WTC11 (cell line): ENCODE data around the gene CLIC3. TPM values are rescaled to one million over a fixed set of nuclear protein-coding genes. Genes with fewer than 3 reads are reported as not detected.
A peak's percentile ranks its signal among the peaks of the same experiment; 100 is the strongest.

ENCODE experiments used
- ATAC-seq: fragments of 200-7000 bp; cut with Tn5 transposase; 2 replicates; pipeline ENCODE4 v1.10.0; 2021; ENCODE audit warnings: mild to moderate bottlenecking, moderate library complexity
- CTCF ChIA-PET: fragments of 300-600 bp; sonication (Branson Sonifier 250); formaldehyde crosslinking; loops from one replicate; lab custom pipeline; 2021; ENCODE audit warnings: antibody characterized with exemption; lab: Charles Lee
- POLR2A ChIA-PET: fragments of 350-600 bp; sonication (Branson Sonifier 250); formaldehyde crosslinking; loops from one replicate; lab custom pipeline; 2021; ENCODE audit warnings: antibody characterized with exemption; lab: Charles Lee
- DNase-seq: peaks from one replicate; pipeline ENCODE4 v3.0.0; 2021; ENCODE audit warnings: low spot score
- H3K27ac Mint-ChIP-seq: 2 replicates; pipeline ENCODE4 v1.8.0; 2021; ENCODE audit warnings: mixed read lengths
- H3K27me3 Mint-ChIP-seq: 2 replicates; pipeline ENCODE4 v1.8.0; 2021; ENCODE audit warnings: low read depth, mild to moderate bottlenecking, moderate library complexity, mixed read lengths
- H3K36me3 Mint-ChIP-seq: 2 replicates; pipeline ENCODE4 v1.8.0; 2021; ENCODE audit warnings: mixed read lengths
- H3K4me1 Mint-ChIP-seq: 2 replicates; pipeline ENCODE4 v1.8.0; 2022; ENCODE audit warnings: mixed read lengths
- H3K4me3 Mint-ChIP-seq: 2 replicates; pipeline ENCODE4 v1.8.0; 2021; ENCODE audit warnings: mild to moderate bottlenecking, moderate library complexity, mixed read lengths
- H3K9me3 Mint-ChIP-seq: 2 replicates; pipeline ENCODE4 v1.8.0; 2021; ENCODE audit warnings: mixed read lengths
- GABPB1 ChIP-seq: sonication (generic); formaldehyde crosslinking; IDR thresholded peaks from 2 replicates; pipeline ENCODE4 v1.8.1; 2023; ENCODE audit warnings: mild to moderate bottlenecking, missing genetic modification reagents
- GTF2I ChIP-seq: fragments of 250-450 bp; sonication (Bioruptor Pico); conservative IDR thresholded peaks from 2 replicates; pipeline ENCODE4 v1.4.0; 2021; ENCODE audit warnings: mild to moderate bottlenecking
- KAT7 ChIP-seq: sonication (generic); formaldehyde crosslinking; IDR thresholded peaks from 2 replicates; pipeline ENCODE4 v1.8.1; 2023; ENCODE audit warnings: missing genetic modification reagents, mild to moderate bottlenecking, borderline replicate concordance
- NR2C2 ChIP-seq: sonication (generic); formaldehyde crosslinking; IDR thresholded peaks from 2 replicates; pipeline ENCODE4 v1.8.0; 2022; ENCODE audit warnings: mild to moderate bottlenecking, missing genetic modification reagents
- PRRX2 ChIP-seq: fragments of 250-450 bp; sonication (Bioruptor Pico); IDR thresholded peaks from 2 replicates; pipeline ENCODE4 v1.8.0; 2021; ENCODE audit warnings: mild to moderate bottlenecking
- RORB ChIP-seq: fragments of 250-450 bp; sonication (Bioruptor Pico); IDR thresholded peaks from 2 replicates; pipeline ENCODE4 v1.9.0; 2021; ENCODE audit warnings: mild to moderate bottlenecking
- SP1 ChIP-seq: sonication (generic); formaldehyde crosslinking; conservative IDR thresholded peaks from 2 replicates; pipeline ENCODE4 v1.8.1; 2022; ENCODE audit warnings: missing genetic modification reagents
- STAT6 ChIP-seq: sonication (generic); formaldehyde crosslinking; conservative IDR thresholded peaks from 2 replicates; pipeline ENCODE4 v1.8.1; 2023; ENCODE audit warnings: mild to moderate bottlenecking, low read depth, missing genetic modification reagents, moderate library complexity
- TP53 ChIP-seq: sonication (generic); formaldehyde crosslinking; IDR thresholded peaks from 2 replicates; pipeline ENCODE4 v1.8.1; 2023; ENCODE audit warnings: mild to moderate bottlenecking, missing genetic modification reagents
- ZBTB21 ChIP-seq: sonication (generic); formaldehyde crosslinking; IDR thresholded peaks from 2 replicates; pipeline ENCODE4 v1.8.1; 2023; ENCODE audit warnings: mild to moderate bottlenecking, missing genetic modification reagents, borderline replicate concordance
- ZNF232 ChIP-seq: sonication (generic); formaldehyde crosslinking; IDR thresholded peaks from 2 replicates; pipeline ENCODE4 v1.8.0; 2022; ENCODE audit warnings: mild to moderate bottlenecking, missing genetic modification reagents
- ZNF416 ChIP-seq: fragments of 250-450 bp; sonication (Bioruptor Pico); IDR thresholded peaks from 2 replicates; pipeline ENCODE4 v1.9.0; 2021; ENCODE audit warnings: mild to moderate bottlenecking, inconsistent platforms
- total RNA-seq: library from RNA; stranded (reverse); gene quantifications from 3 replicates; pipeline ENCODE4 v1.2.3, GENCODE V29; 2021
- TF ChIP-seq, protein P1 (sequence below): fragments of 250-450 bp; sonication (Bioruptor Pico); IDR thresholded peaks from 2 replicates; pipeline ENCODE4 v1.9.0; 2021; ENCODE audit warnings: mild to moderate bottlenecking
- TF ChIP-seq, protein P2 (sequence below): sonication (generic); formaldehyde crosslinking; IDR thresholded peaks from 2 replicates; pipeline ENCODE4 v1.8.0; 2022; ENCODE audit warnings: mild to moderate bottlenecking, missing genetic modification reagents
- TF ChIP-seq, protein P3 (sequence below): sonication (generic); formaldehyde crosslinking; IDR thresholded peaks from 2 replicates; pipeline ENCODE4 v1.8.1; 2022; ENCODE audit warnings: mild to moderate bottlenecking, missing genetic modification reagents, moderate library complexity, borderline replicate concordance
- TF ChIP-seq, protein P4 (sequence below): sonication (generic); formaldehyde crosslinking; IDR thresholded peaks from 2 replicates; pipeline ENCODE4 v1.8.0; 2022; ENCODE audit warnings: mild to moderate bottlenecking, missing genetic modification reagents
- TF ChIP-seq, protein P5 (sequence below): sonication (generic); formaldehyde crosslinking; IDR thresholded peaks from 2 replicates; pipeline ENCODE4 v1.8.1; 2023; ENCODE audit warnings: mild to moderate bottlenecking, missing genetic modification reagents, moderate library complexity
- TF ChIP-seq, protein P6 (sequence below): sonication (generic); formaldehyde crosslinking; IDR thresholded peaks from 2 replicates; pipeline ENCODE4 v1.8.1; 2023; ENCODE audit warnings: mild to moderate bottlenecking, missing genetic modification reagents

CLIC3 gene
- total RNA-seq, 1 experiment from 2014 or later: 0.31 TPM

DNA sequence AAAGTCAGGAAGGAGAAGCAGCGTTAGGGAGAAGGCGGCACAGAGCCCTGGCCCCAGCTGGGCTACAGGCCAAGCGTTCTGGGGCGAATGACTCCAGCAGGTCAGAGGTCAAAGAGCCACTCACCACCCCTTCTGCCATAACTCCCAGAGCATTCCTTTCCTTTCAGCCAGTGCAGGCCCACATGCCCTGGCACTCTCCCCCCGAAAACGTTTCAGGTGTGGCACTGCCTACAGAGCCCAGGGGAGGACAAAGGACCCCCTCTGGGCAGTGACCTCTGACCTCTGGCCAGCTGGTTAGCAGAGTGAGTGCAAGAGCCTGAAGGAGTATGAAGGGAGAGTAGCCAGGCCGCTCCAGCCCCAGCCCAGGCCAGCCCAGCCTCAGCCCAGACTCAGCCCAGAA, 26.8 kb upstream of the CLIC3 start (continued):
- TF ChIP-seq, protein P1, sequence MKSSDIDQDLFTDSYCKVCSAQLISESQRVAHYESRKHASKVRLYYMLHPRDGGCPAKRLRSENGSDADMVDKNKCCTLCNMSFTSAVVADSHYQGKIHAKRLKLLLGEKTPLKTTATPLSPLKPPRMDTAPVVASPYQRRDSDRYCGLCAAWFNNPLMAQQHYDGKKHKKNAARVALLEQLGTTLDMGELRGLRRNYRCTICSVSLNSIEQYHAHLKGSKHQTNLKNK (CRISPR knock-in tag): no peak
- TF ChIP-seq ZBTB21 (CRISPR knock-in tag): no peak
- TF ChIP-seq GTF2I (CRISPR knock-in tag): no peak
- TF ChIP-seq, protein P2, sequence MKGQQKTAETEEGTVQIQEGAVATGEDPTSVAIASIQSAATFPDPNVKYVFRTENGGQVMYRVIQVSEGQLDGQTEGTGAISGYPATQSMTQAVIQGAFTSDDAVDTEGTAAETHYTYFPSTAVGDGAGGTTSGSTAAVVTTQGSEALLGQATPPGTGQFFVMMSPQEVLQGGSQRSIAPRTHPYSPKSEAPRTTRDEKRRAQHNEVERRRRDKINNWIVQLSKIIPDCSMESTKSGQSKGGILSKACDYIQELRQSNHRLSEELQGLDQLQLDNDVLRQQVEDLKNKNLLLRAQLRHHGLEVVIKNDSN: no peak
- TF ChIP-seq, protein P3, sequence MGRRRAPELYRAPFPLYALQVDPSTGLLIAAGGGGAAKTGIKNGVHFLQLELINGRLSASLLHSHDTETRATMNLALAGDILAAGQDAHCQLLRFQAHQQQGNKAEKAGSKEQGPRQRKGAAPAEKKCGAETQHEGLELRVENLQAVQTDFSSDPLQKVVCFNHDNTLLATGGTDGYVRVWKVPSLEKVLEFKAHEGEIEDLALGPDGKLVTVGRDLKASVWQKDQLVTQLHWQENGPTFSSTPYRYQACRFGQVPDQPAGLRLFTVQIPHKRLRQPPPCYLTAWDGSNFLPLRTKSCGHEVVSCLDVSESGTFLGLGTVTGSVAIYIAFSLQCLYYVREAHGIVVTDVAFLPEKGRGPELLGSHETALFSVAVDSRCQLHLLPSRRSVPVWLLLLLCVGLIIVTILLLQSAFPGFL (CRISPR knock-in tag): no peak
- TF ChIP-seq, protein P4, sequence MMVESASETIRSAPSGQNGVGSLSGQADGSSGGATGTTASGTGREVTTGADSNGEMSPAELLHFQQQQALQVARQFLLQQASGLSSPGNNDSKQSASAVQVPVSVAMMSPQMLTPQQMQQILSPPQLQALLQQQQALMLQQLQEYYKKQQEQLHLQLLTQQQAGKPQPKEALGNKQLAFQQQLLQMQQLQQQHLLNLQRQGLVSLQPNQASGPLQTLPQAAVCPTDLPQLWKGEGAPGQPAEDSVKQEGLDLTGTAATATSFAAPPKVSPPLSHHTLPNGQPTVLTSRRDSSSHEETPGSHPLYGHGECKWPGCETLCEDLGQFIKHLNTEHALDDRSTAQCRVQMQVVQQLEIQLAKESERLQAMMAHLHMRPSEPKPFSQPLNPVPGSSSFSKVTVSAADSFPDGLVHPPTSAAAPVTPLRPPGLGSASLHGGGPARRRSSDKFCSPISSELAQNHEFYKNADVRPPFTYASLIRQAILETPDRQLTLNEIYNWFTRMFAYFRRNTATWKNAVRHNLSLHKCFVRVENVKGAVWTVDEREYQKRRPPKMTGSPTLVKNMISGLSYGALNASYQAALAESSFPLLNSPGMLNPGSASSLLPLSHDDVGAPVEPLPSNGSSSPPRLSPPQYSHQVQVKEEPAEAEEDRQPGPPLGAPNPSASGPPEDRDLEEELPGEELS (CRISPR knock-in tag): no peak
- TF ChIP-seq ZNF232 (CRISPR knock-in tag): no peak
- no peak for TF ChIP-seq STAT6

- POLR2A ChIA-PET: interaction anchor here (0.5 to 1.1 kb wide), 2 partner anchors 9 to 44 kb away, joined by 3 read pairs; partner anchors contain the start of gene FUT7
- ATAC-seq (no peak), DNase-seq (no peak)
- peaks cover 2% of the 10 kb centered on the region; the same call in 1 of the 2 replicates for H3K4me1 Mint-ChIP-seq
- H3K4me3 Mint-ChIP-seq: no peak overlapping the region
- no peaks in the 10 kb centered on the region for H3K9me3 Mint-ChIP-seq
- CTCF ChIA-PET: interaction anchor here (0.6 to 3.9 kb wide), 19 partner anchors 8 to 222 kb away, joined by 3 to 38 read pairs (median 4); partner anchors contain the start of genes AJM1, CLIC3, FUT7 and GRIN1
- no peak for TF ChIP-seq PRRX2 (CRISPR knock-in tag)
- peaks cover 5% of the 10 kb centered on the region for H3K27me3 Mint-ChIP-seq
- H3K36me3 Mint-ChIP-seq: no peaks in the 10 kb centered on the region
- no peak overlapping the region for H3K27ac Mint-ChIP-seq
Measured at GRCh38 chr9:137022662-137023008, 26.3 kb upstream of the CLIC3 start.

- no peak overlapping the region for H3K4me3 Mint-ChIP-seq
- no peaks in the 10 kb centered on the region for H3K9me3 Mint-ChIP-seq
- H3K4me1 Mint-ChIP-seq: peaks cover under 1% of the 10 kb centered on the region; the same call in 1 of the 2 replicates
- peaks cover under 1% of the 10 kb centered on the region; the same call in 1 of the 2 replicates for H3K36me3 Mint-ChIP-seq
- CTCF ChIA-PET: interaction anchor here (0.6 to 3.9 kb wide), 20 partner anchors 8 to 222 kb away, joined by 3 to 38 read pairs (median 4); partner anchors contain the start of genes AJM1, CLIC3, FUT7 and GRIN1
- no peak overlapping the region; the same call in 1 of the 2 replicates for H3K27ac Mint-ChIP-seq
- peak; percentile 98 for DNase-seq
- POLR2A ChIA-PET: interaction anchor here (0.5 to 1.1 kb wide), 2 partner anchors 10 to 44 kb away, joined by 3 read pairs; partner anchors contain the start of gene FUT7
- TF ChIP-seq ZNF416 (CRISPR knock-in tag) (no peak), SP1 (peak; percentile 90)
- peaks cover 2% of the 10 kb centered on the region for H3K27me3 Mint-ChIP-seq
- ATAC-seq: peak; percentile 96
Measured at GRCh38 chr9:137021979-137022661, 25.8 kb upstream of the CLIC3 start.

- Mint-ChIP-seq H3K36me3 (peaks cover 5% of the 10 kb centered on the region), H3K27me3 (no peaks in the 10 kb centered on the region), H3K4me1 (no peaks in the 10 kb centered on the region; the same call in 1 of the 2 replicates), H3K9me3 (no peaks in the 10 kb centered on the region), H3K4me3 (no peak overlapping the region), H3K27ac (no peak overlapping the region)
- ATAC-seq: no peak
- POLR2A ChIA-PET: interaction anchor here (1.1 kb wide), 1 partner anchor 43 kb away, joined by 3 read pairs; no protein-coding TSS in a partner anchor
- CTCF ChIA-PET: interaction anchor here (0.8 to 3.9 kb wide), 18 partner anchors 9 to 215 kb away, joined by 3 to 38 read pairs (median 6); partner anchors contain the start of genes FUT7, GRIN1, PAXX and SAPCD2
- DNase-seq: no peak
- TF ChIP-seq, protein P5, sequence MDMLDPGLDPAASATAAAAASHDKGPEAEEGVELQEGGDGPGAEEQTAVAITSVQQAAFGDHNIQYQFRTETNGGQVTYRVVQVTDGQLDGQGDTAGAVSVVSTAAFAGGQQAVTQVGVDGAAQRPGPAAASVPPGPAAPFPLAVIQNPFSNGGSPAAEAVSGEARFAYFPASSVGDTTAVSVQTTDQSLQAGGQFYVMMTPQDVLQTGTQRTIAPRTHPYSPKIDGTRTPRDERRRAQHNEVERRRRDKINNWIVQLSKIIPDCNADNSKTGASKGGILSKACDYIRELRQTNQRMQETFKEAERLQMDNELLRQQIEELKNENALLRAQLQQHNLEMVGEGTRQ: no peak
- TF ChIP-seq KAT7 (no peak), GABPB1 (CRISPR knock-in tag) (no peak), RORB (no peak), TP53 (CRISPR knock-in tag) (no peak), NR2C2 (CRISPR knock-in tag) (no peak)
- TF ChIP-seq, protein P6, sequence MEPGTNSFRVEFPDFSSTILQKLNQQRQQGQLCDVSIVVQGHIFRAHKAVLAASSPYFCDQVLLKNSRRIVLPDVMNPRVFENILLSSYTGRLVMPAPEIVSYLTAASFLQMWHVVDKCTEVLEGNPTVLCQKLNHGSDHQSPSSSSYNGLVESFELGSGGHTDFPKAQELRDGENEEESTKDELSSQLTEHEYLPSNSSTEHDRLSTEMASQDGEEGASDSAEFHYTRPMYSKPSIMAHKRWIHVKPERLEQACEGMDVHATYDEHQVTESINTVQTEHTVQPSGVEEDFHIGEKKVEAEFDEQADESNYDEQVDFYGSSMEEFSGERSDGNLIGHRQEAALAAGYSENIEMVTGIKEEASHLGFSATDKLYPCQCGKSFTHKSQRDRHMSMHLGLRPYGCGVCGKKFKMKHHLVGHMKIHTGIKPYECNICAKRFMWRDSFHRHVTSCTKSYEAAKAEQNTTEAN (CRISPR knock-in tag): no peak
Measured at GRCh38 chr9:137021568-137021978, 25.2 kb upstream of the CLIC3 start.
